Osteocyte (in vitro differentiated cells): ENCODE data around the gene GET4. TPM values are rescaled to one million over a fixed set of nuclear protein-coding genes. Genes with fewer than 3 reads are reported as not detected.

Source experiments
- DNase-seq: peaks from one replicate; pipeline ENCODE4 v3.0.0; 2021; ENCODE audit warnings: mixed read lengths; ENCODE audit not compliant: unreplicated experiment; ENCODE audit errors: extremely low spot score
- H3K27ac Mint-ChIP-seq: one replicate; pipeline ENCODE4 v1.8.0; 2021; ENCODE audit warnings: mild to moderate bottlenecking, mixed read lengths; ENCODE audit not compliant: unreplicated experiment
- H3K27me3 Mint-ChIP-seq: one replicate; pipeline ENCODE4 v1.8.0; 2021; ENCODE audit warnings: mixed read lengths; ENCODE audit not compliant: unreplicated experiment
- H3K36me3 Mint-ChIP-seq: one replicate; pipeline ENCODE4 v1.8.0; 2021; ENCODE audit warnings: mixed read lengths; ENCODE audit not compliant: unreplicated experiment
- H3K4me1 Mint-ChIP-seq: one replicate; pipeline ENCODE4 v1.8.0; 2021; ENCODE audit warnings: mixed read lengths; ENCODE audit not compliant: unreplicated experiment
- H3K4me3 Mint-ChIP-seq: one replicate; pipeline ENCODE4 v1.8.0; 2021; ENCODE audit warnings: mild to moderate bottlenecking, moderate library complexity, mixed read lengths; ENCODE audit not compliant: unreplicated experiment
- H3K9me3 Mint-ChIP-seq: one replicate; pipeline ENCODE4 v1.8.0; 2021; ENCODE audit warnings: mixed read lengths; ENCODE audit not compliant: unreplicated experiment
- total RNA-seq: library from RNA; stranded (reverse); gene quantifications from 2 replicates; pipeline ENCODE4 v1.2.1, GENCODE V29; 2021
- TF ChIP-seq, protein P1 (sequence below): fragments of 200-600 bp; sonication (generic); IDR thresholded peaks from 2 replicates; pipeline ENCODE4 v1.5.0; 2021; ENCODE audit warnings: antibody characterized with exemption, mild to moderate bottlenecking, moderate library complexity

GET4 gene
- total RNA-seq, 1 donor from 2014 or later: 33.7 TPM

DNA sequence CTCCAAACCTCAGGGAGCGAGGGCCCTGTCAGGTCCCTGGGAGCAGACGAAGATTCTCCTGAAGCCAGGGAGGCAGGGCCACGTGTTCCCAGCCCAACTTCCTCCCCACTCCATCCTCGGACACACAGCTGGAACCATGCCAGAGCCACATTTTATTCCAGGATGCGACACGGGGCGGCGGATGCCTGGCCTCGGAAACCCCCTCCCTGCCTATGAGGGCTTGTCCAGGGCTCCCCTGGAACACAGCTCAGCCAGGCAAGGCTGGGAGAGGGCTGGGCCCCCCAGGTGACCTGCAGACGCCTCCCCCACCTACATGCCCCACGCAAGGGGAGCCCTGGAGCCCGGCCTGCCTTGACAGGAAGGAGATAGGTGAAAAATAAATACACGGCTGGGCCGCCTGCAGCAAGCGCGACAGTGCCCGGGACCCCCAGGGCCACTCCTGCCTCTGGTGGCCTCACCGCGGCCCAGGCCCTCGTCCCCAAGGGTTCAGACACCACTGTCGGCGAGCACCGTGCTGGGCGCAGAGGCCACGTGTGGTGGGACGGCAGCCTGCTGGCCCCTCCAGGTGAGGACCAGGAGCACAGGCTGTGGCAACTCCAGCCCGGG lies 21.5 kb downstream of the GET4 start:
- no peak for DNase-seq
- Mint-ChIP-seq H3K4me1 (peaks cover 6% of the 10 kb centered on the region), H3K4me3 (no peak overlapping the region), H3K27ac (no peak overlapping the region), H3K36me3 (peaks cover 26% of the 10 kb centered on the region), H3K9me3 (no peaks in the 10 kb centered on the region), H3K27me3 (no peaks in the 10 kb centered on the region)
- TF ChIP-seq, protein P1, sequence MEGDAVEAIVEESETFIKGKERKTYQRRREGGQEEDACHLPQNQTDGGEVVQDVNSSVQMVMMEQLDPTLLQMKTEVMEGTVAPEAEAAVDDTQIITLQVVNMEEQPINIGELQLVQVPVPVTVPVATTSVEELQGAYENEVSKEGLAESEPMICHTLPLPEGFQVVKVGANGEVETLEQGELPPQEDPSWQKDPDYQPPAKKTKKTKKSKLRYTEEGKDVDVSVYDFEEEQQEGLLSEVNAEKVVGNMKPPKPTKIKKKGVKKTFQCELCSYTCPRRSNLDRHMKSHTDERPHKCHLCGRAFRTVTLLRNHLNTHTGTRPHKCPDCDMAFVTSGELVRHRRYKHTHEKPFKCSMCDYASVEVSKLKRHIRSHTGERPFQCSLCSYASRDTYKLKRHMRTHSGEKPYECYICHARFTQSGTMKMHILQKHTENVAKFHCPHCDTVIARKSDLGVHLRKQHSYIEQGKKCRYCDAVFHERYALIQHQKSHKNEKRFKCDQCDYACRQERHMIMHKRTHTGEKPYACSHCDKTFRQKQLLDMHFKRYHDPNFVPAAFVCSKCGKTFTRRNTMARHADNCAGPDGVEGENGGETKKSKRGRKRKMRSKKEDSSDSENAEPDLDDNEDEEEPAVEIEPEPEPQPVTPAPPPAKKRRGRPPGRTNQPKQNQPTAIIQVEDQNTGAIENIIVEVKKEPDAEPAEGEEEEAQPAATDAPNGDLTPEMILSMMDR: no peak

DNA sequence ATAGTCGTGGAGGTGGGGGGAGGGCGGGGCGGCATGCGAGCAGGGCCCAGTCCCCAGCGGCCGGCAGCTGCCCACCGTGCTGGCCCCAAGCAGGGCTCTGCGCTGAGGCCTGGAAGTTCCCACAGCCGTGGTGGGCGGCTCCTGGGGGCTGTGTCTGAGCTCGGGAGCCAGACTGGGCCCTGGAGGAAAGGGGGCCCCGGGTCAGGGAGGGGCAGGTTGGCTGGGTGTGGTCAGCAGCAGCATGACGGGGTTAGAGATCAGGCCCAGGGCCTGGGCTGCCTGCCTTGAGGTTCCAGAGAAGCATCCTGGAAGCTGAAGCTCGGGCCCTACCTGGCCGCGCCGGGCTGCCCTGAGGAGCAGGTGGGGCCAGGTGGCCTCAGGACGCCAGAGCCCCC lies 22.1 kb downstream of the GET4 start:
- Mint-ChIP-seq H3K9me3 (no peaks in the 10 kb centered on the region), H3K36me3 (peaks cover 23% of the 10 kb centered on the region), H3K4me3 (no peak overlapping the region), H3K4me1 (peaks cover 6% of the 10 kb centered on the region), H3K27me3 (no peaks in the 10 kb centered on the region), H3K27ac (no peak overlapping the region)
- TF ChIP-seq, protein P1: no peak
- DNase-seq: no peak

DNA sequence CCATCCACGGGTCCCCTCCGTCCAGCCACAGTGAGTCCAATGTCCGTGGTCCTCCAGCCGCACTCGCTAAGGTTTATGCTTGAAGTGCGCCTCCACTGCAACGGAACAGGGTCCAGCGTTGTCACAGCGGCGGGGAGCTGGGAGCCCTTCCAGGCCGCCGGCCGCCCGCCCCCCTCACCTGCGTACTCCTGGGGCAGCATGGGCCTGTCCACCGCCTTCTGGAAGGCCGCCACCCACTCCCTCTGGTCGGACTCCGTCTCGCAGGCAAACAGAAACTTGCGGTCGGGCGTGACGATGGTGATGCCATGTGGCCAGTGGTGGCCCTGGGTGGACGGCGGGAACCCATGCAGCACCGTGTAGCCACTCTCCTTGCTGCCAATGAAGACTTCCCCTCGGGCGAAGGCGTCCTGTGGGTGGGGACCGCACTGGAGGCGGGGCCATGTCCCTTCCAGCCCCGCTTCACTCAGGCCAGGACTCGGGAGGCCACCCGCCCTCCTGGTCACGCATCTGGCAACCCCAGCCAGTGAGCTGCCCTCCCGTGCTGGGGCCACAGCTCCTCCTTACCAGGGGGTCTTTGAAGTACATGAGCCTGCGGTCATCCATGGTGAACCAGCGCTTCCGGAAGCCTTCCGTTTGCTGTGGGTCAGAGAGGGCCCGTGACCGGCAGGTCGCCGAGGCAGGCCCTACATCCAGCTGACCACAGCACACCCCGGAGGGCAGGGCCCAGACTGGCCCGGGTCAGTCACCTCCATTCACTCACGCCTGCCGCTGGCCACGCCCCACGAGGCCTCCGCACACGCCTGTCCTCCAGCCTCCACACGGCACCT lies 22.7 kb downstream of the GET4 start:
- no peak for DNase-seq
- Mint-ChIP-seq H3K36me3 (peaks cover 19% of the 10 kb centered on the region), H3K4me1 (peaks cover 6% of the 10 kb centered on the region), H3K9me3 (no peaks in the 10 kb centered on the region), H3K4me3 (no peak overlapping the region), H3K27ac (no peak overlapping the region), H3K27me3 (no peaks in the 10 kb centered on the region)
- TF ChIP-seq, protein P1: no peak

DNA sequence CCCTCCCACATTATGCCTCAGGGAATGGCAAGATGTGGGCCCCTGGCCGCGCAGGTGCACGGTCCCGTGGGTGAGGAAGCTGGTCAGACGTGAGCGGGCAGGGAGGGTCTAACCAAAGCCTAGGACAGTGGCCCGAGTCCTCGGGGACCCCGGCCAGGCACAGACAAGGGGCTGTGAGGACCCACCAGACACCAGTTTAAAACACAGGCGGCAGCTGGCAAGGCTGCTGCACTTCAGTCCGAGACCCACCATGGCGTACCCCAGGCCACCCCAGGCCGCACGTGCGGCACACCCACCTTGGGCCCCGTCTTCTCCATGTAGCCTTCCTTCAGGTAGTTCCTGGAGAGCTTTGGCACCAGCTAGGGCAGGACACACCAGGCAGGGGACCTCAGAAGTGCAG lies 23.5 kb downstream of the GET4 start:
- Mint-ChIP-seq H3K9me3 (no peaks in the 10 kb centered on the region), H3K4me1 (peaks cover 6% of the 10 kb centered on the region)

More for the DNA sequence above, 23.5 kb downstream of the GET4 start:
- TF ChIP-seq, protein P1: no peak
- Mint-ChIP-seq H3K4me3 (no peak overlapping the region), H3K27me3 (no peaks in the 10 kb centered on the region), H3K27ac (no peak overlapping the region), H3K36me3 (peaks cover 15% of the 10 kb centered on the region)
- DNase-seq: no peak
